Immature natural killer cell (primary cell): ENCODE data around the gene LEAP2. TPM values are rescaled to one million over a fixed set of nuclear protein-coding genes. Genes with fewer than 3 reads are reported as not detected.

Experiments used
- DNase-seq, 3 donors: peaks; one replicate each; pipeline ENCODE4 v3.0.0; 2022; ENCODE audit warnings: mixed read lengths in 1 of 3
- H3K27ac Mint-ChIP-seq, 6 donors: one replicate each; pipeline ENCODE4 v1.8.0; 2020; ENCODE audit warnings: mixed read lengths in 6 of 6, mild to moderate bottlenecking in 5 of 6, inconsistent platforms in 4 of 6, moderate library complexity in 3 of 6
- H3K27me3 Mint-ChIP-seq, 3 donors: one replicate each; pipeline ENCODE4 v1.8.0; 2020 to 2021; ENCODE audit warnings: low read depth in 3 of 3, mild to moderate bottlenecking in 3 of 3, mixed read lengths in 3 of 3, moderate library complexity in 3 of 3, inconsistent platforms in 1 of 3
- H3K36me3 Mint-ChIP-seq, 3 donors: one replicate each; pipeline ENCODE4 v1.8.0; 2020; ENCODE audit warnings: mixed read lengths in 3 of 3, inconsistent platforms in 2 of 3, mild to moderate bottlenecking in 2 of 3
- H3K4me1 Mint-ChIP-seq, 2 donors: one replicate each; pipeline ENCODE4 v1.8.0; 2020; ENCODE audit warnings: inconsistent platforms in 2 of 2, mild to moderate bottlenecking in 2 of 2, mixed read lengths in 2 of 2, moderate library complexity in 1 of 2
- H3K4me3 Mint-ChIP-seq, 5 donors: one replicate each; pipeline ENCODE4 v1.8.0; 2020; ENCODE audit warnings: mild to moderate bottlenecking in 5 of 5, mixed read lengths in 5 of 5, inconsistent platforms in 3 of 5, moderate library complexity in 3 of 5
- H3K9me3 Mint-ChIP-seq, 6 donors: one replicate each; pipeline ENCODE4 v1.8.0; 2020; ENCODE audit warnings: mild to moderate bottlenecking in 6 of 6, mixed read lengths in 6 of 6, inconsistent platforms in 4 of 6, moderate library complexity in 3 of 6
- polyA plus RNA-seq, 3 donors: library from polyadenylated mRNA; unstranded; fragments of 300-500 nt; fragmentation: Illumina TruSeq; gene quantifications; one replicate each; pipeline ENCODE4 v1.2.3, GENCODE V29; 2021

LEAP2 gene
- polyA plus RNA-seq, 3 donors from 2014 or later = 0.50 to 2.0 (median 0.54) TPM

- Mint-ChIP-seq H3K27me3 (peaks cover 0 to 1% (median 0%) of the 10 kb centered on the region in 3 donors), H3K9me3 (no peaks in the 10 kb centered on the region), H3K27ac (no peak overlapping the region), H3K36me3 (peaks cover 0 to 21% (median 11%) of the 10 kb centered on the region in 3 donors), H3K4me3 (no peak overlapping the region), H3K4me1 (no peaks in the 10 kb centered on the region)
- DNase-seq = no peak
Measured at GRCh38 chr5:132876020-132876759, 2.7 kb downstream of the LEAP2 start.

- no peak overlapping the region for H3K4me3 Mint-ChIP-seq
- no peak overlapping the region for H3K27ac Mint-ChIP-seq
- peaks cover 0 to 1% (median 0%) of the 10 kb centered on the region in 3 donors for H3K27me3 Mint-ChIP-seq
Measured at GRCh38 chr5:132877466-132877865, 4.0 kb downstream of the LEAP2 start.

GRCh38 chr5:132877938-132878337 lies 4.5 kb downstream of the LEAP2 start:
- Mint-ChIP-seq H3K4me1 (no peaks in the 10 kb centered on the region), H3K4me3 (no peak overlapping the region), H3K36me3 (peaks cover 4 to 25% (median 9%) of the 10 kb centered on the region in 3 donors), H3K9me3 (no peaks in the 10 kb centered on the region), H3K27me3 (no peaks in the 10 kb centered on the region), H3K27ac (no peak overlapping the region)
- no peak for DNase-seq

More at GRCh38 chr5:132877466-132877865, 4.0 kb downstream of the LEAP2 start:
- peaks cover 0 to 22% (median 13%) of the 10 kb centered on the region in 3 donors for H3K36me3 Mint-ChIP-seq
- no peaks in the 10 kb centered on the region for H3K4me1 Mint-ChIP-seq
- no peak for DNase-seq
- H3K9me3 Mint-ChIP-seq = no peaks in the 10 kb centered on the region

- H3K36me3 Mint-ChIP-seq = peaks cover 11 to 61% (median 22%) of the 10 kb centered on the region in 3 donors
- H3K27me3 Mint-ChIP-seq = peaks cover 0 to 1% (median 0%) of the 10 kb centered on the region in 3 donors
- H3K4me1 Mint-ChIP-seq = peaks cover 0 to 10% of the 10 kb centered on the region in 2 donors
- no peak overlapping the region for H3K4me3 Mint-ChIP-seq
- peak overlapping the region; percentile 43 to 70 (median 55) for H3K27ac Mint-ChIP-seq
- no peaks in the 10 kb centered on the region for H3K9me3 Mint-ChIP-seq
- peak; percentile 22 to 29 (median 22) for DNase-seq
Measured at GRCh38 chr5:132883261-132883834, 9.9 kb downstream of the LEAP2 start.

- peaks cover 11 to 52% (median 22%) of the 10 kb centered on the region in 3 donors for H3K36me3 Mint-ChIP-seq
- H3K9me3 Mint-ChIP-seq = no peaks in the 10 kb centered on the region
Measured at GRCh38 chr5:132884548-132884947, 11.1 kb downstream of the LEAP2 start.

GRCh38 chr5:132886064-132886823 lies 12.8 kb downstream of the LEAP2 start:
- peaks cover 0 to 1% (median 0%) of the 10 kb centered on the region in 3 donors for H3K27me3 Mint-ChIP-seq
- peaks cover 11 to 50% (median 17%) of the 10 kb centered on the region in 3 donors for H3K36me3 Mint-ChIP-seq
- peaks cover 0 to 10% of the 10 kb centered on the region in 2 donors for H3K4me1 Mint-ChIP-seq
- H3K4me3 Mint-ChIP-seq = no peak overlapping the region
- no peaks in the 10 kb centered on the region for H3K9me3 Mint-ChIP-seq
- H3K27ac Mint-ChIP-seq = no peak overlapping the region
- no peak for DNase-seq

More at GRCh38 chr5:132884548-132884947, 11.1 kb downstream of the LEAP2 start:
- Mint-ChIP-seq H3K27ac (peak overlapping the region in 1 of 6 donors; percentile 54), H3K4me3 (no peak overlapping the region), H3K27me3 (peaks cover 0 to 1% (median 0%) of the 10 kb centered on the region in 3 donors), H3K4me1 (peaks cover 0 to 10% of the 10 kb centered on the region in 2 donors)
- no peak for DNase-seq

- no peak overlapping the region for H3K4me3 Mint-ChIP-seq
- peaks cover 0 to 1% (median 0%) of the 10 kb centered on the region in 3 donors for H3K27me3 Mint-ChIP-seq
- H3K4me1 Mint-ChIP-seq = peaks cover 0 to 10% of the 10 kb centered on the region in 2 donors
- peak overlapping the region in 1 of 6 donors; percentile 13 for H3K27ac Mint-ChIP-seq
- H3K9me3 Mint-ChIP-seq = no peaks in the 10 kb centered on the region
- no peak for DNase-seq
- H3K36me3 Mint-ChIP-seq = peaks cover 11 to 55% (median 22%) of the 10 kb centered on the region in 3 donors
Measured at GRCh38 chr5:132887283-132887682, 13.8 kb downstream of the LEAP2 start.

- Mint-ChIP-seq H3K9me3 (no peaks in the 10 kb centered on the region), H3K4me1 (no peaks in the 10 kb centered on the region), H3K27me3 (peaks cover 0 to 1% (median 0%) of the 10 kb centered on the region in 3 donors), H3K27ac (no peak overlapping the region), H3K4me3 (no peak overlapping the region), H3K36me3 (peaks cover 10 to 61% (median 35%) of the 10 kb centered on the region in 3 donors)
- DNase-seq = no peak
Measured at GRCh38 chr5:132889501-132889900, 16.0 kb downstream of the LEAP2 start.

- Mint-ChIP-seq H3K27ac (peak overlapping the region in 1 of 6 donors; percentile 57), H3K27me3 (peaks cover 0 to 1% (median 0%) of the 10 kb centered on the region in 3 donors), H3K9me3 (no peaks in the 10 kb centered on the region), H3K4me1 (no peaks in the 10 kb centered on the region), H3K36me3 (peaks cover 13 to 58% (median 39%) of the 10 kb centered on the region in 3 donors), H3K4me3 (no peak overlapping the region)
- DNase-seq = no peak
Measured at GRCh38 chr5:132890817-132891216, 17.3 kb downstream of the LEAP2 start.

GRCh38 chr5:132895719-132896305 lies 22.3 kb downstream of the LEAP2 start:
- H3K27ac Mint-ChIP-seq = peak overlapping the region in 2 of 6 donors; percentile 57 to 75
- H3K36me3 Mint-ChIP-seq = peaks cover 13 to 57% (median 40%) of the 10 kb centered on the region in 3 donors
- no peak overlapping the region for H3K4me3 Mint-ChIP-seq
- H3K9me3 Mint-ChIP-seq = no peaks in the 10 kb centered on the region
- no peaks in the 10 kb centered on the region for H3K27me3 Mint-ChIP-seq
- DNase-seq = no peak
- H3K4me1 Mint-ChIP-seq = peaks cover 0 to 5% of the 10 kb centered on the region in 2 donors

GRCh38 chr5:132896685-132897084 lies 23.2 kb downstream of the LEAP2 start:
- H3K4me3 Mint-ChIP-seq = no peak overlapping the region

GRCh38 chr5:132898094-132898493 lies 24.6 kb downstream of the LEAP2 start:
- no peaks in the 10 kb centered on the region for H3K27me3 Mint-ChIP-seq
- H3K9me3 Mint-ChIP-seq = no peaks in the 10 kb centered on the region
- peaks cover 0 to 6% of the 10 kb centered on the region in 2 donors for H3K4me1 Mint-ChIP-seq
- H3K36me3 Mint-ChIP-seq = peaks cover 17 to 47% (median 26%) of the 10 kb centered on the region in 3 donors
- no peak overlapping the region for H3K4me3 Mint-ChIP-seq
- H3K27ac Mint-ChIP-seq = no peak overlapping the region
- DNase-seq = no peak

More at GRCh38 chr5:132896685-132897084, 23.2 kb downstream of the LEAP2 start:
- Mint-ChIP-seq H3K27me3 (no peaks in the 10 kb centered on the region), H3K36me3 (peaks cover 13 to 58% (median 40%) of the 10 kb centered on the region in 3 donors), H3K4me1 (peaks cover 0 to 5% of the 10 kb centered on the region in 2 donors), H3K9me3 (no peaks in the 10 kb centered on the region), H3K27ac (peak overlapping the region in 5 of 6 donors; percentile 57 to 88 (median 75))
- no peak for DNase-seq

- Mint-ChIP-seq H3K27me3 (no peaks in the 10 kb centered on the region), H3K4me3 (no peak overlapping the region), H3K36me3 (peaks cover 10 to 34% (median 12%) of the 10 kb centered on the region in 3 donors), H3K4me1 (peaks cover 13 to 24% of the 10 kb centered on the region in 2 donors), H3K9me3 (no peaks in the 10 kb centered on the region), H3K27ac (no peak overlapping the region)
- no peak for DNase-seq
Measured at GRCh38 chr5:132901036-132901435, 27.6 kb downstream of the LEAP2 start.
